ENCODE data around the gene SORCS1. TPM values are rescaled to one million over a fixed set of nuclear protein-coding genes. Genes with fewer than 3 reads are reported as not detected.

The SORCS1 gene
- total RNA-seq, 1 donor from 2014 or later, result 13.6 TPM

DNA sequence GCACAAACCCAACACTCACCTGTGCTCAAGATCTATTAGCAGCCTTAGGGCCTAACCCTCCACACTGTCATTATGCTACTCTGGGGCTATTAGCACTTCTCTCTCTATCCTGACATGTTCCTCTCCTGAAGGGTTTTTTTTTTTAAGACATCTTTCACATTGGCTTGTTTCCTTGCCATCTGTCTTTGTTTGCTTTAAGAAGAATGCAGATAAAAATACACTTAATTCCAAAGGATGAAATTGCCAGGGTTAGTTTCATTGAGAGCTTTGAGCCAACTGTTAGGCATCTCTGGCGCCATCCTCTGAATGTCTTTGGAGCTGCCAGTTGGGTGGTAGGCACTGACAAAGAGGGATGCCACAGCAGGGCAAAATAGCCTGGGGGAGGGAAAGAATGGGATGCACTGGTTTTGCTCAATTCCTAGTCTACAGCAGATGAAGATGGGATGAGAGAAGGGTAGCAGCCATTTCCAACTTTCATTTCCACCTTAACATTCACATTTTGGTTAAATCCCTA is 399.2 kb downstream of the SORCS1 start:
- Mint-ChIP-seq H3K4me1 (ENCODE audit: low read depth) (peaks cover 9% of the 10 kb centered on the region), H3K9me3 (ENCODE audit: low read depth) (no peaks in the 10 kb centered on the region), H3K27me3 (no peaks in the 10 kb centered on the region), H3K27ac (no peak overlapping the region), H3K36me3 (ENCODE audit: insufficient read depth) (no peaks in the 10 kb centered on the region), H3K4me3 (ENCODE audit: low read depth) (no peak overlapping the region)
- DNase-seq (ENCODE audit: low spot score, unreplicated experiment), result no peak
- TF ChIP-seq, protein P1, sequence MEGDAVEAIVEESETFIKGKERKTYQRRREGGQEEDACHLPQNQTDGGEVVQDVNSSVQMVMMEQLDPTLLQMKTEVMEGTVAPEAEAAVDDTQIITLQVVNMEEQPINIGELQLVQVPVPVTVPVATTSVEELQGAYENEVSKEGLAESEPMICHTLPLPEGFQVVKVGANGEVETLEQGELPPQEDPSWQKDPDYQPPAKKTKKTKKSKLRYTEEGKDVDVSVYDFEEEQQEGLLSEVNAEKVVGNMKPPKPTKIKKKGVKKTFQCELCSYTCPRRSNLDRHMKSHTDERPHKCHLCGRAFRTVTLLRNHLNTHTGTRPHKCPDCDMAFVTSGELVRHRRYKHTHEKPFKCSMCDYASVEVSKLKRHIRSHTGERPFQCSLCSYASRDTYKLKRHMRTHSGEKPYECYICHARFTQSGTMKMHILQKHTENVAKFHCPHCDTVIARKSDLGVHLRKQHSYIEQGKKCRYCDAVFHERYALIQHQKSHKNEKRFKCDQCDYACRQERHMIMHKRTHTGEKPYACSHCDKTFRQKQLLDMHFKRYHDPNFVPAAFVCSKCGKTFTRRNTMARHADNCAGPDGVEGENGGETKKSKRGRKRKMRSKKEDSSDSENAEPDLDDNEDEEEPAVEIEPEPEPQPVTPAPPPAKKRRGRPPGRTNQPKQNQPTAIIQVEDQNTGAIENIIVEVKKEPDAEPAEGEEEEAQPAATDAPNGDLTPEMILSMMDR (IDR thresholded peaks at IDR 0.05; ENCODE audit: unreplicated experiment), result peak; percentile 7

DNA sequence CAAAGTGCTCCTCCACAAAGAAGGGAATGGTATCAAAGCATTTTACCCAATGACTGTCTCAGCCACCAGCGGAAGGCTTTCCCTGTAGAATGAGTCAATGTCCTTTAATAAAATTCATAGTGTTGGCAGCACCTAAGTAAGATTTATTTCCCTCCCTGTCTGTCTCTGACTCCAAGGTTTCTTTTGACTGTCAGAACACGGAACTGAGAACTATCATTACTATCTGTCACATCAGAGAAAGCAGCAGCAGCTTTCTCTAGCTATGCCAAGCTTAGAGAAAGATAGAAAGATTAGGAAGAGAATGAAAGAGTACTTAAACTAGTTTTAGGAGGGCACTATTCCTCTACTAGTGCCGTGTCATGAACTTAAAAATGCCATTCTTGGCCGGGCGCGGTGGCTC is 400.1 kb downstream of the SORCS1 start:
- peaks cover 9% of the 10 kb centered on the region for H3K4me1 Mint-ChIP-seq (ENCODE audit: low read depth)
- TF ChIP-seq, protein P1 (IDR thresholded peaks at IDR 0.05; ENCODE audit: unreplicated experiment), result no peak
- H3K9me3 Mint-ChIP-seq (ENCODE audit: low read depth), result no peaks in the 10 kb centered on the region
- H3K36me3 Mint-ChIP-seq (ENCODE audit: insufficient read depth), result no peaks in the 10 kb centered on the region
- no peaks in the 10 kb centered on the region for H3K27me3 Mint-ChIP-seq
- no peak overlapping the region for H3K4me3 Mint-ChIP-seq (ENCODE audit: low read depth)
- no peak for DNase-seq (ENCODE audit: low spot score, unreplicated experiment)
- H3K27ac Mint-ChIP-seq, result no peak overlapping the region

DNA sequence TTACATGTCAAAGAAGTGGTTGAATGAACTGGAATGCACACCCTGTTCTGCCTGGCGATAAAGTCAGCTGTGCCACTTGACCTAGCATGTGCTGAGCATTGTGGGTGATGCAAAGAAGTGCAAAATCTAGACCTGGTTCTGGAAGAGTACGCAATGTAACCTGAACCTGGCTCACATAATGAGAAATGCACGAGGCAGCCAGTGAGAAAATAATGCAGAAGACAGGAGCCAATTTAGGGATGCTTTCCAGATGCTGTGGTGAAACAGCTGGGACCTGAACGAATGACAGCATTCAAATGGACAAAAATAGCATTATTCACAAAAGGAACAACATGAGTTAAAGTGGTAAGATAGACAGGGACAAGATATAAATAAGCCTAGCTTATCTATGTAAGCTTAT is 402.6 kb downstream of the SORCS1 start:
- TF ChIP-seq, protein P1 (IDR thresholded peaks at IDR 0.05; ENCODE audit: unreplicated experiment), result no peak
- no peak overlapping the region for H3K4me3 Mint-ChIP-seq (ENCODE audit: low read depth)
- peaks cover under 1% of the 10 kb centered on the region for H3K9me3 Mint-ChIP-seq (ENCODE audit: low read depth)
- no peaks in the 10 kb centered on the region for H3K36me3 Mint-ChIP-seq (ENCODE audit: insufficient read depth)
- no peaks in the 10 kb centered on the region for H3K27me3 Mint-ChIP-seq
- H3K4me1 Mint-ChIP-seq (ENCODE audit: low read depth), result peaks cover 1% of the 10 kb centered on the region
- no peak overlapping the region for H3K27ac Mint-ChIP-seq
- no peak for DNase-seq (ENCODE audit: low spot score, unreplicated experiment)

DNA sequence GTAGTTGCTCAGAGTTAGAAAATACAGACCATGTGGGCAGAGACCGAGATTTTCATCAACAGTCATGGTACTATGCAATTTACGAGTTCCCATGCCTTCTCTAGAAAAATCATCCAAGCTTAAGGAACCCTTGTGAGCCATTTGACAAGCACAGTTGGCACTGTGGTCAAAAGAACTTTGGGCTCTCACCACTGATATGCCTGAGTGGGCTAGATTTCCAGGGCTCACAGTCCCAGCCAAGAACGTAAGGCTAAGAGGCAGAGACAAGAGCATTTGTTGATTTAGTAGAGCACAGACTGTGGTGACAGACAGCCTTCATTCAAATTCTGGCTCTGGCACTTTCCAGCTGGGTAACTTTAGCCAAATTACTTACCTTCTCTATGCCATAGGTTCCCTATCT is 407.0 kb downstream of the SORCS1 start:
- no peak for DNase-seq (ENCODE audit: low spot score, unreplicated experiment)
- TF ChIP-seq, protein P1 (IDR thresholded peaks at IDR 0.05; ENCODE audit: unreplicated experiment), result no peak
- Mint-ChIP-seq H3K4me1 (ENCODE audit: low read depth) (no peaks in the 10 kb centered on the region), H3K36me3 (ENCODE audit: insufficient read depth) (peaks cover 3% of the 10 kb centered on the region), H3K27me3 (no peaks in the 10 kb centered on the region), H3K4me3 (ENCODE audit: low read depth) (no peak overlapping the region), H3K9me3 (ENCODE audit: low read depth) (peaks cover 5% of the 10 kb centered on the region), H3K27ac (no peak overlapping the region)

DNA sequence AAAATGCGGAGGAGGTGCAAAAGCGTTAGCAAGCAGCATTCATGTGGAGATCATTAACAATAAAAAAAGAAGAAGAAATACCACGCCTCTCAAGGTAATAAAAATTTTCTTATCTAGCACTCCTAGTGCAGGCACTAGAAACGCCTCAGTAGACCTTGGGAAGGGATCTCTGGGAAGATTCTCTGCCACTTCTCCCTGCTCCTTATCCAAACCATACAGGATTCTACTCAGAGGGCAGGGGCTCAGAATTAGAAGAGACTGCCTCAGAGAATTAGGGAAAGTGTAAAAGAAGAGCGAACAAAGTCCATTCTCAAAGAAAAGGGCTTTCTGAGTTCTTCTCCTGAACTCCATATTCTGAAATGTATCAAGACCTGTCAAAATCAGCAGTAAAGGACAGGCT is 413.4 kb downstream of the SORCS1 start:
- TF ChIP-seq, protein P1 (IDR thresholded peaks at IDR 0.05; ENCODE audit: unreplicated experiment), result no peak
- H3K9me3 Mint-ChIP-seq (ENCODE audit: low read depth), result peaks cover 3% of the 10 kb centered on the region
- no peak for DNase-seq (ENCODE audit: low spot score, unreplicated experiment)
- H3K27ac Mint-ChIP-seq, result no peak overlapping the region
- no peaks in the 10 kb centered on the region for H3K36me3 Mint-ChIP-seq (ENCODE audit: insufficient read depth)
- H3K4me1 Mint-ChIP-seq (ENCODE audit: low read depth), result peaks cover 11% of the 10 kb centered on the region
- H3K27me3 Mint-ChIP-seq, result no peaks in the 10 kb centered on the region
- no peak overlapping the region for H3K4me3 Mint-ChIP-seq (ENCODE audit: low read depth)
